WERI-Rb-1 (cell line): ENCODE data around the gene IL1RAPL1.

Experiments
- DNase-seq: peaks from one replicate; pipeline ENCODE4 v3.0.0-alpha.2; 2020
- H3K27ac ChIP-seq: fragments of 250-450 bp; sonication (Bioruptor Pico); 2 replicates; pipeline ENCODE4 v1.5.1; 2020; ENCODE audit warnings: mild to moderate bottlenecking, moderate library complexity
- H3K27me3 ChIP-seq: fragments of 250-450 bp; sonication (Bioruptor Pico); 2 replicates; pipeline ENCODE4 v1.5.1; 2021; ENCODE audit warnings: mild to moderate bottlenecking, low read depth, moderate library complexity; ENCODE audit not compliant: insufficient read depth, severe bottlenecking
- H3K36me3 ChIP-seq: fragments of 250-450 bp; sonication (Bioruptor Pico); 2 replicates; pipeline ENCODE4 v1.5.1; 2020; ENCODE audit warnings: mild to moderate bottlenecking, moderate library complexity
- H3K4me3 ChIP-seq: 2 replicates; pipeline ENCODE4 v1.5.1; 2011; ENCODE audit warnings: low read depth, mild to moderate bottlenecking, control low read depth, low read length
- H3K9me3 ChIP-seq: fragments of 250-450 bp; sonication (Bioruptor Pico); 2 replicates; pipeline ENCODE4 v1.5.1; 2021; ENCODE audit warnings: mild to moderate bottlenecking, moderate library complexity; ENCODE audit not compliant: severe bottlenecking
- TF ChIP-seq, protein P1 (sequence below): IDR thresholded peaks from 2 replicates; pipeline ENCODE4 v1.5.1; 2011; ENCODE audit warnings: low read depth, mild to moderate bottlenecking, control low read depth, inconsistent platforms, low read length

The IL1RAPL1 gene

DNA sequence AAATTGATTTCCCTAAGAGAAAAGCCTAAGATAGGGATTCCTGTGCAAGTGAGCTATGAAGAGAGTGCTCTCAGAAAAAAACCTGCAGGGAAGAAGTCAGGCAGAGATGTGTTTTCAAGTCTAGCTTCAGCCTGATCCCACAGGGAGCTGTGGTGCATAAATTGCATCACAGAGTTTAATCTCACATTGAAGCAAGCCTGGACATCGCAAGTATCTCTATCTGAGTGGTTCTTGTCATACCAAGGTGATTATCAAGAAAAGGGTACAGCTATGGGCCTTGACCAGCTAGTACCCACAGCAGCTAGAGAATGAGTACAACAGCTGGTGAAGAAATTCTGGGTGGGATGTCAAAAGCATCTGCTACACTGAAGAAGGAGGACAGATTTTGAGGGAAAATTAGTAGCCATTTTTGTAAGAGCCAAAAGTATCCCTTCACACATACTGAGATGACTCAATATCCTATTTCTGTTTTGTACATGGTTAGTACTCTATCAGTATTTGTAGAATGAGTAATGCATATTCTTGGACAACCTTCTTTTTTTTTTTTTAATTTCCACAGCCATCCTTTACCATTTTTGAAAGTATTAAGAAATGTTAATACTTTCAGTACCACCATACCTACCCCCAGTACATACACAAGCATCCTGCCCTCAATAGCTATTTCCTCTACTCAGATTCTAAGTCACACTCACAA lies 708.9 kb downstream of the IL1RAPL1 start:
- no peak overlapping the region for H3K4me3 ChIP-seq
- DNase-seq: no peak
- H3K27me3 ChIP-seq: no peaks in the 10 kb centered on the region
- H3K36me3 ChIP-seq: no peaks in the 10 kb centered on the region
- no peak overlapping the region for H3K27ac ChIP-seq
- no peaks in the 10 kb centered on the region for H3K9me3 ChIP-seq
- TF ChIP-seq, protein P1, sequence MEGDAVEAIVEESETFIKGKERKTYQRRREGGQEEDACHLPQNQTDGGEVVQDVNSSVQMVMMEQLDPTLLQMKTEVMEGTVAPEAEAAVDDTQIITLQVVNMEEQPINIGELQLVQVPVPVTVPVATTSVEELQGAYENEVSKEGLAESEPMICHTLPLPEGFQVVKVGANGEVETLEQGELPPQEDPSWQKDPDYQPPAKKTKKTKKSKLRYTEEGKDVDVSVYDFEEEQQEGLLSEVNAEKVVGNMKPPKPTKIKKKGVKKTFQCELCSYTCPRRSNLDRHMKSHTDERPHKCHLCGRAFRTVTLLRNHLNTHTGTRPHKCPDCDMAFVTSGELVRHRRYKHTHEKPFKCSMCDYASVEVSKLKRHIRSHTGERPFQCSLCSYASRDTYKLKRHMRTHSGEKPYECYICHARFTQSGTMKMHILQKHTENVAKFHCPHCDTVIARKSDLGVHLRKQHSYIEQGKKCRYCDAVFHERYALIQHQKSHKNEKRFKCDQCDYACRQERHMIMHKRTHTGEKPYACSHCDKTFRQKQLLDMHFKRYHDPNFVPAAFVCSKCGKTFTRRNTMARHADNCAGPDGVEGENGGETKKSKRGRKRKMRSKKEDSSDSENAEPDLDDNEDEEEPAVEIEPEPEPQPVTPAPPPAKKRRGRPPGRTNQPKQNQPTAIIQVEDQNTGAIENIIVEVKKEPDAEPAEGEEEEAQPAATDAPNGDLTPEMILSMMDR: no peak

DNA sequence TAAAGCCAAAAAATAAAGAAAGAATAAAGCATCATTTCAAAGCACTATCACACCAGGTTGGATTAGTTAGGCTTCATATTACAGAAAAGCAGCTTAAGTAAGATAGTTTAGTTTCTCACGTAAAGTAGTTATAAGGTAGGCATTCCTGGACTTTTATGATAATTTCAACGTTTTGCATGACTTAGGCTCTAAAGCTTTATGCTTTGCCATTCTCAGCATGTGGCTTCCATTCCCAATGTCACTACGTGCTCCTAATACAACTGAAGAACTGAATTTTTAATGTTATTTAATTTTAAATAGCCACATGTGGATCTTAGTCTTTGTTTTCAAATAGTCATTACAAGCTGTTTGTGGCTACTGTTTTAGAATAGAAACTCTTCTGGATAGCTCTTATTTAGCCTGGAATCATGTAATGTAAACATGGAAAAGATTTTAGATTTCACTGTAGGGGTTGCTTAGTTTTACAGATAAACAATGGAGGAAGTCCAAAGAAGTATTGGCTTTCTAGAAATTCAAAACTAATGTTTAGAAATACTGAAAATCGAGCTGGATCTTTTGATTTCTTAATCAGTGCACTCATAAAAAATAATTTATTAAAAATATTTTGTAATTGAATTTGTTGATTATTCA lies 710.0 kb downstream of the IL1RAPL1 start:
- no peaks in the 10 kb centered on the region for H3K27me3 ChIP-seq
- no peak for DNase-seq
- TF ChIP-seq, protein P1: no peak
- H3K36me3 ChIP-seq: no peaks in the 10 kb centered on the region
- H3K27ac ChIP-seq: no peak overlapping the region
- no peak overlapping the region for H3K4me3 ChIP-seq
- H3K9me3 ChIP-seq: no peaks in the 10 kb centered on the region

DNA sequence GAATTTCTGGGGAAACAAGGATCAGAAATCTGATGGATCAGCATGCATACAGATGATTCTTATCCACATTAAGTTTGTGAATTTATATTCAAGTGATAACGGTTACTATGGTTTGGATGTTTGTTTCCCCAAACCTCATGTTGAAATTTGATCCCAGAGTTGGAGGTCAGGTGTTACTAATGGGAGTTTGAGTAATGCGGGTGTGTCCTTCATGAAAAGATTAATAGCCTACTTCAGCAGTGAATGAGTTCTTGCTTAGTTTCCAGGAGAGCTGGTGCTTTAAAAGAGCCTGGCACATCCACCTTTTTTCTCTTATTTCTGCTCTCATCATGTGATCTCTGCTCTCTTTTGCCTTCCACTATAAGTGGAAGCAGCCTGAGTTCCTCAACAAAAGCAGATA lies 712.4 kb downstream of the IL1RAPL1 start:
- TF ChIP-seq, protein P1: no peak
- DNase-seq: no peak
- H3K9me3 ChIP-seq: no peaks in the 10 kb centered on the region
- no peak overlapping the region for H3K27ac ChIP-seq
- H3K27me3 ChIP-seq: no peaks in the 10 kb centered on the region
- no peak overlapping the region for H3K4me3 ChIP-seq
- no peaks in the 10 kb centered on the region for H3K36me3 ChIP-seq

DNA sequence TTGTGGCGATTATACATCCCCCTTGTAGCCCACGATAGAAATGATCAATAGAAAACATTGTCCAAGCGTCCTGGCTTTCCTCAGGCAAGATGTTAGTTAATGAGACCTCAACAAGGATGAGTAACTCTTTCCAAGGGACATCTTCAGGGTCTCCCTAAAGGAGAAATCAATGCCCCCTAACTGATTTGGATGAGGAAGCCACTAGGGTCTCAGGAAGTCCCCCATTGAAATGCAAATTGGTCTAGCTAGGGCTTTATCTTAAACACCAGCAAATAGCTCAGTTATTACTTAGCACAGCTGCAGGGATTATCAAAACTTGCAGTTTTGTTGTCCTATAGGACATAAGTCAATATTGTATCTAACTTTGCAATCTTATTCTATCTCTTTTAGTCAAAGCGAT lies 721.5 kb downstream of the IL1RAPL1 start:
- no peaks in the 10 kb centered on the region for H3K9me3 ChIP-seq
- H3K36me3 ChIP-seq: no peaks in the 10 kb centered on the region
- no peak overlapping the region for H3K27ac ChIP-seq
- no peak for DNase-seq
- H3K4me3 ChIP-seq: no peak overlapping the region
- TF ChIP-seq, protein P1: no peak
- peaks cover 1% of the 10 kb centered on the region for H3K27me3 ChIP-seq

DNA sequence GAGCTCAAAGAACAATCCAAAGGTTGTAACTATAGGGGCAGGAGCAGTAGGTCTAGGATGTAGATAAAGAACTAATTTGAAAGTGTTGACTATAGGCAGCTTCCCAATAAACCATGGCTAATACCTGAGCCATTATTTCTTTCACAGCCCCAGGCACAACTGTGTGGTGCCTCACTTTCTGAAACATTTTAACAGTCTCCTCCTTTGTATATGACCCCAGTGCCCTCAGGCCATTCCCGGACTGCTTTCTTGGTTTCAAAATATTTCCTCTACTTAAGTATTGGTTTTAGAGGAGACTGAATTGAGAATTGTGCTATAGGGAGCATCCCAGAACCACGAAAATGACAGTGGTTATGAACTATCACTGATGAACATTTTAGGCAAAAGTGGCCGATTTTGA lies 728.7 kb downstream of the IL1RAPL1 start:
- Histone ChIP-seq H3K27ac (no peak overlapping the region), H3K36me3 (no peaks in the 10 kb centered on the region), H3K9me3 (no peaks in the 10 kb centered on the region), H3K4me3 (no peak overlapping the region), H3K27me3 (peaks cover 4% of the 10 kb centered on the region)
- no peak for DNase-seq
- TF ChIP-seq, protein P1: no peak
